OCI-LY7 (cell line): ENCODE results near the gene LGALS9C. TPM values are rescaled to one million over a fixed set of nuclear protein-coding genes. Genes with fewer than 3 reads are reported as not detected.
"Not testable (repeated sequence)": the region's sequence is repeated elsewhere in the genome, so short reads cannot be mapped to it uniquely, and the experiment has no call there.

ENCODE experiments used
- BruUV-seq: library from RNA; stranded (reverse); fragments of 400-500 nt; replicated peaks from 2 replicates; lab custom pipeline; 2021; lab: Mats Ljungman, UMichigan
- CTCF ChIA-PET: fragments of 300-600 bp; sonication (Branson Sonifier 250); formaldehyde crosslinking; loops from one replicate; lab custom pipeline; 2022; ENCODE audit warnings: antibody characterized with exemption; ENCODE audit not compliant: unreplicated experiment; lab: Charles Lee
- POLR2A ChIA-PET: fragments of 300-600 bp; sonication (Branson Sonifier 250); formaldehyde crosslinking; loops from one replicate; lab custom pipeline; 2022; ENCODE audit warnings: antibody characterized with exemption; lab: Charles Lee
- DNase-seq: peaks from one replicate; pipeline ENCODE4 v3.0.0-alpha.2; 2015; ENCODE audit warnings: low spot score
- H2AFZ ChIP-seq: fragments of 200-600 bp; sonication (generic), shearing (Covaris generic); 2 replicates; pipeline ENCODE4 v1.6.1; 2014; ENCODE audit warnings: mild to moderate bottlenecking, antibody characterized with exemption, low read length, moderate library complexity
- H3K27ac ChIP-seq: fragments of 200-600 bp; sonication (generic); 2 replicates; pipeline ENCODE4 v1.5.1; 2014; ENCODE audit warnings: mixed run types, low read depth, mild to moderate bottlenecking, moderate library complexity, low read length, inconsistent platforms; ENCODE audit not compliant: poor library complexity, severe bottlenecking
- H3K36me3 ChIP-seq: fragments of 200-600 bp; sonication (generic); 2 replicates; pipeline ENCODE4 v1.6.1; 2014; ENCODE audit warnings: mild to moderate bottlenecking, antibody characterized with exemption, low read length, moderate library complexity, mixed read lengths; ENCODE audit not compliant: insufficient read depth
- H3K4me1 ChIP-seq: fragments of 200-600 bp; sonication (generic); 2 replicates; pipeline ENCODE4 v1.5.1; 2014; ENCODE audit warnings: mild to moderate bottlenecking, low read length; ENCODE audit not compliant: insufficient read depth, poor library complexity, severe bottlenecking
- H3K4me2 ChIP-seq: fragments of 200-600 bp; sonication (generic); 2 replicates; pipeline ENCODE4 v1.6.1; 2014; ENCODE audit warnings: mild to moderate bottlenecking, low read length
- H3K4me3 ChIP-seq: fragments of 200-600 bp; sonication (generic); 2 replicates; pipeline ENCODE4 v1.5.1; 2014; ENCODE audit warnings: mild to moderate bottlenecking, low read depth, low read length; ENCODE audit not compliant: poor library complexity, severe bottlenecking
- H3K79me2 ChIP-seq: fragments of 200-600 bp; sonication (generic); 2 replicates; pipeline ENCODE4 v1.6.1; 2016; ENCODE audit warnings: low read depth, mild to moderate bottlenecking, low read length, moderate library complexity, mixed read lengths; ENCODE audit not compliant: insufficient read depth
- H3K9me2 ChIP-seq: fragments of 200-600 bp; sonication (generic); 2 replicates; pipeline ENCODE4 v1.6.1; 2016; ENCODE audit warnings: mild to moderate bottlenecking, low read length, mixed read lengths; ENCODE audit not compliant: insufficient read depth
- H3K9me3 ChIP-seq: fragments of 200-600 bp; sonication (generic); 2 replicates; pipeline ENCODE4 v1.6.1; 2014; ENCODE audit warnings: mild to moderate bottlenecking, mixed run types, low read length, mixed read lengths
- H4K20me1 ChIP-seq: fragments of 200-600 bp; sonication (generic); 2 replicates; pipeline ENCODE4 v1.6.1; 2014; ENCODE audit warnings: mild to moderate bottlenecking, antibody characterized with exemption, low read length, moderate library complexity, mixed read lengths; ENCODE audit not compliant: insufficient read depth
- CTCF ChIP-seq: fragments of 200-600 bp; sonication (generic); conservative IDR thresholded peaks from 2 replicates; pipeline ENCODE4 v1.5.1; 2014; ENCODE audit warnings: mild to moderate bottlenecking, antibody characterized with exemption, low read length, moderate library complexity, mixed read lengths
- intact Hi-C: fragments of 100-400 bp; cut with micrococcal nuclease; formaldehyde crosslinking; loops from one replicate; pipeline ENCODE4 v1.10.0; 2022; ENCODE audit not compliant: unreplicated experiment
- total RNA-seq, 2 experiments: library from RNA; depleted of rRNA in 1 of 2; stranded (reverse); fragments of >200 nt in 1 of 2; shearing (Covaris generic) in 1 of 2; gene quantifications; 2 replicates each; pipeline ENCODE4 v1.2.3, GENCODE V29; 2014 to 2022

The LGALS9C gene
- total RNA-seq, 2 experiments from 2014 or later, result not detected

GRCh38 chr17:18497044-18497443, 20.5 kb downstream of the LGALS9C start:
- H3K4me3 ChIP-seq, H3K36me3 ChIP-seq, H3K4me1 ChIP-seq, CTCF ChIA-PET, intact Hi-C loops, H2AFZ ChIP-seq, POLR2A ChIA-PET, BruUV-seq, H3K9me2 ChIP-seq, H4K20me1 ChIP-seq, H3K27ac ChIP-seq, H3K9me3 ChIP-seq, H3K4me2 ChIP-seq, DNase-seq, H3K79me2 ChIP-seq: not testable (repeated sequence)
- TF ChIP-seq CTCF, result peak; percentile 41

DNA sequence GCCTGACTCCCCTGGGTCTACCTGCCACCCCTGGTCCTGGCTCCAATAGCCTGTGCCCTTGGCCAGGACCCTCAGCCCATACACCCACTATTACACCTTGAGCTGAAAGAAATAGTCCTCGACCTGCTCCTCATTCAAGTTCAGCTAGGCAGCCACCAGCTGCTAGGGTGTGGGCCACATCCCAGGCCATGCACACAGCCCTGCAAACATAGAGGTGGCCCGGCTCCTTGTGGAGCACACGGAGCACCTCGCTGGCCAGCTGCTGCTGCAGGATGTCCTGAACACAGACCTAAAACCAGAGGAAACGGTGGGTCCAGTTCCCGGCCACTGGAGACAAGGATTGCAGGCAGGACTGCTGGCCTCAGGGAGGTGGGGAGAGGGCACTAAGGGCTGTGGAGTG, 22.5 kb downstream of the LGALS9C start:
- POLR2A ChIA-PET, H3K4me1 ChIP-seq, BruUV-seq, H3K36me3 ChIP-seq, H3K4me2 ChIP-seq, DNase-seq, H3K9me3 ChIP-seq, H4K20me1 ChIP-seq, intact Hi-C loops, H3K4me3 ChIP-seq, H2AFZ ChIP-seq, H3K27ac ChIP-seq, H3K79me2 ChIP-seq, H3K9me2 ChIP-seq, CTCF ChIA-PET: not testable (repeated sequence)

DNA sequence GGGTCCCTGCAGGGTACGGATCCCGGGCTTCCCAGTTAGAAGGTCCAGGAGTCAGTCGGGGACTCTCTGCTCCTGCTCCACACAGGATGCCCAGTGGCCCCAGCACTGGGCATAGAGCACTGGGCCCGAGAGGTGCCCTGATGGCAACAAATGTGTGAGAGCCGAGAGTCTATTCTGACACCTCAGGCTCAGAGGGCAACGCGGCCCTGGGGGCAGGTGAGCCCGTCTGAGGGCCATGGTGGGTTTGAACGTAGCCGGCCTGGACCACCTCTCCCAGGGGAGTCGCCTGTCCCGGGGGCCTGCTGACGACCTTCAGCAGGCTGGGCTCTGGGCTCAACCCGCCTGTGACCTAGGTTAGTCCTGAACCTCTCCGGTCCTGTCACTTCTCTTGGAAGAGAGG, 23.2 kb downstream of the LGALS9C start:
- POLR2A ChIA-PET, result not testable (repeated sequence)

GRCh38 chr17:18500281-18500680, 23.7 kb downstream of the LGALS9C start:
- H3K9me3 ChIP-seq, H3K4me2 ChIP-seq, H3K27ac ChIP-seq, POLR2A ChIA-PET, H3K36me3 ChIP-seq, H3K4me3 ChIP-seq, DNase-seq, intact Hi-C loops, H3K9me2 ChIP-seq, H3K4me1 ChIP-seq, CTCF ChIA-PET, BruUV-seq, H2AFZ ChIP-seq, H3K79me2 ChIP-seq, H4K20me1 ChIP-seq: not testable (repeated sequence)

More for the DNA sequence above, 23.2 kb downstream of the LGALS9C start:
- intact Hi-C loops, H3K4me3 ChIP-seq, H3K27ac ChIP-seq, H3K36me3 ChIP-seq, BruUV-seq, H3K4me2 ChIP-seq, H3K9me3 ChIP-seq, DNase-seq, H3K79me2 ChIP-seq, H3K4me1 ChIP-seq, H2AFZ ChIP-seq, H4K20me1 ChIP-seq, CTCF ChIA-PET, H3K9me2 ChIP-seq: not testable (repeated sequence)

DNA sequence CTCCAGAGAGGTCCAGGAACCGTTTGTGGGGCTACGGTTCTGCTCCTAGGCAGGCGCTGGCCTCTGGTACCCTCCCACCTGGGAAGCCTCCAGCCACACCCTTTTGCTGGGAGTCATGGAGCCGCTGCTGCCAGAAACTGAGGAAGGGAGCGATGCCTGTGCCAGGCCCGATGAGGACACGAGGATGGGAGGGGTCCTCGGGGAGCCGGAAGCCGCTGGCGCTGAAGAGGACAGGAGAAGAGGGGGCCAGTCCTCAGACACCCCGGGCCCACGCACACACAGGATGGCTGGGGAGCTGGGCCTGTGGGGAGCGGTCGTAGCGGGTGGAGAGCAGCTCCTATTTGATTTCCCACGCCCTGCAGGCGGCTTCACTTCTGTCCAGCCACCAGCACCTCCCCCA, 24.2 kb downstream of the LGALS9C start:
- H3K4me3 ChIP-seq, BruUV-seq, CTCF ChIA-PET, H3K27ac ChIP-seq, intact Hi-C loops, H3K79me2 ChIP-seq, H4K20me1 ChIP-seq, H3K9me3 ChIP-seq, H3K36me3 ChIP-seq, H3K4me1 ChIP-seq, POLR2A ChIA-PET, H3K9me2 ChIP-seq, DNase-seq, H2AFZ ChIP-seq, H3K4me2 ChIP-seq: not testable (repeated sequence)

DNA sequence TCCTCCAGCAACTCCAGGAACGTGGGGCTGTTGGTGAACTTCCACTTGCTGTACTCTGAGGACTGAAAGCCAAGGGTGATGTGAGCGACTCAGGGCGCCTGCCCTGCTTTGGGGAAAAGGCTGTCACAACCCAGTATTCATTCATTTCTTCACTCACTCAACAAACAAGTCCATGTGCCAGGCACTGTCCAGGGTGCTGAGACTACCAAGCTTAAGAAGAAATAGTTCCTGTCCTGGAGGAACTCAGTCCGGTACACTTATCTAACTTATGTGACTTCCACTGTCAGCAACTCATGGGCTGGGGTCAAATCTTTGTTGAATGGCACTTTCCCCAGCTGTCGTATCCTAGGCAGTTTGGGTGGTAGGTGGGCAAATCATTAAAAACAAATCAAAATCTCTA, 26.6 kb downstream of the LGALS9C start:
- intact Hi-C loops, BruUV-seq: not testable (repeated sequence)

More for the DNA sequence above, 26.6 kb downstream of the LGALS9C start:
- POLR2A ChIA-PET, H3K79me2 ChIP-seq, H3K9me2 ChIP-seq, H3K4me3 ChIP-seq, H4K20me1 ChIP-seq, CTCF ChIA-PET, H3K36me3 ChIP-seq, H3K4me2 ChIP-seq, H3K9me3 ChIP-seq, H2AFZ ChIP-seq, H3K27ac ChIP-seq, DNase-seq, H3K4me1 ChIP-seq: not testable (repeated sequence)
